H9 (cell line): ENCODE data around the gene AMH. TPM values are rescaled to one million over a fixed set of nuclear protein-coding genes. Genes with fewer than 3 reads are reported as not detected.

Experiments
- DNase-seq: peaks from one replicate; pipeline ENCODE4 v3.0.0-alpha.2; 2017
- H2AFZ ChIP-seq: one replicate; pipeline ENCODE4 v1.6.1; 2013; ENCODE audit warnings: mild to moderate bottlenecking, low read length, control low read depth, moderate library complexity
- H2AK5ac ChIP-seq: 2 replicates; pipeline ENCODE4 v1.6.1; 2013; ENCODE audit warnings: low read length, control low read depth, mixed read lengths; ENCODE audit not compliant: insufficient read length
- H2BK120ac ChIP-seq: one replicate; pipeline ENCODE4 v1.6.1; 2013; ENCODE audit warnings: low read depth, mild to moderate bottlenecking, low read length, control low read depth, inconsistent platforms; ENCODE audit not compliant: poor library complexity, severe bottlenecking
- H2BK12ac ChIP-seq: 2 replicates; pipeline ENCODE4 v1.6.1; 2013; ENCODE audit warnings: low read length, control low read depth, mixed read lengths, low read depth; ENCODE audit not compliant: insufficient read length
- H2BK15ac ChIP-seq: 2 replicates; pipeline ENCODE4 v1.6.1; 2013; ENCODE audit warnings: low read depth, low read length, control low read depth
- H2BK20ac ChIP-seq: one replicate; pipeline ENCODE4 v1.6.1; 2013; ENCODE audit warnings: low read depth, mild to moderate bottlenecking, low read length, control low read depth, inconsistent platforms; ENCODE audit not compliant: poor library complexity, severe bottlenecking
- H2BK5ac ChIP-seq: 2 replicates; pipeline ENCODE4 v1.6.1; 2013; ENCODE audit warnings: low read length, control low read depth, mixed read lengths; ENCODE audit not compliant: insufficient read length
- H3K14ac ChIP-seq: 2 replicates; pipeline ENCODE4 v1.6.1; 2013; ENCODE audit warnings: low read length, control low read depth; ENCODE audit not compliant: insufficient read depth
- H3K18ac ChIP-seq: 2 replicates; pipeline ENCODE4 v1.6.1; 2013; ENCODE audit warnings: low read depth, mild to moderate bottlenecking, mixed read lengths, low read length, control low read depth; ENCODE audit not compliant: insufficient read length
- H3K23ac ChIP-seq: 2 replicates; pipeline ENCODE4 v1.6.1; 2013; ENCODE audit warnings: low read length, control low read depth, mixed read lengths, low read depth; ENCODE audit not compliant: insufficient read length
- H3K23me2 ChIP-seq: 2 replicates; pipeline ENCODE4 v1.6.1; 2013; ENCODE audit warnings: low read depth, mild to moderate bottlenecking, mixed read lengths, low read length, control low read depth; ENCODE audit not compliant: insufficient read length, poor library complexity, severe bottlenecking
- H3K27ac ChIP-seq: 2 replicates; pipeline ENCODE4 v1.5.1; 2013; ENCODE audit warnings: low read length, control low read depth, mixed read lengths, low read depth; ENCODE audit not compliant: insufficient read length
- H3K27me3 ChIP-seq: 2 replicates; pipeline ENCODE4 v1.6.1; 2013; ENCODE audit warnings: low read length, control low read depth, inconsistent platforms; ENCODE audit not compliant: insufficient read depth
- H3K4ac ChIP-seq: 2 replicates; pipeline ENCODE4 v1.6.1; 2013; ENCODE audit warnings: low read depth, mild to moderate bottlenecking, control low read depth, inconsistent platforms, low read length, moderate library complexity
- H3K4me1 ChIP-seq: 2 replicates; pipeline ENCODE4 v1.6.1; 2013; ENCODE audit warnings: low read length, control low read depth, inconsistent platforms; ENCODE audit not compliant: insufficient read depth
- H3K4me2 ChIP-seq: 2 replicates; pipeline ENCODE4 v1.6.1; 2013; ENCODE audit warnings: low read length, control low read depth, mixed read lengths; ENCODE audit not compliant: insufficient read length, insufficient read depth
- H3K56ac ChIP-seq: 2 replicates; pipeline ENCODE4 v1.6.1; 2013; ENCODE audit warnings: low read depth, mild to moderate bottlenecking, mixed read lengths, low read length, control low read depth; ENCODE audit not compliant: insufficient read length
- H3K79me1 ChIP-seq: 2 replicates; pipeline ENCODE4 v1.6.1; 2013; ENCODE audit warnings: low read depth, mild to moderate bottlenecking, moderate library complexity, low read length, control low read depth, inconsistent platforms; ENCODE audit not compliant: insufficient read depth, poor library complexity, severe bottlenecking
- H3K79me2 ChIP-seq: 2 replicates; pipeline ENCODE4 v1.6.1; 2013; ENCODE audit warnings: low read length, control low read depth, inconsistent platforms; ENCODE audit not compliant: insufficient read depth
- H3K9ac ChIP-seq: 2 replicates; pipeline ENCODE4 v1.6.1; 2013; ENCODE audit warnings: low read length, control low read depth, mixed read lengths; ENCODE audit not compliant: insufficient read length; ENCODE audit errors: extremely low read depth
- H3K9me3 ChIP-seq: one replicate; pipeline ENCODE4 v1.6.1; 2013; ENCODE audit warnings: low read depth, low read length, inconsistent platforms; ENCODE audit not compliant: control insufficient read depth
- H3T11ph ChIP-seq: one replicate; pipeline ENCODE4 v1.6.1; 2013; ENCODE audit warnings: mild to moderate bottlenecking, low read length, control low read depth, inconsistent platforms
- H4K20me1 ChIP-seq: one replicate; pipeline ENCODE4 v1.6.1; 2013; ENCODE audit not compliant: control insufficient read depth, insufficient read length, insufficient read depth
- H4K5ac ChIP-seq: 2 replicates; pipeline ENCODE4 v1.6.1; 2013; ENCODE audit warnings: low read depth, mild to moderate bottlenecking, mixed read lengths, low read length, control low read depth; ENCODE audit not compliant: insufficient read length
- H4K8ac ChIP-seq: replicated peaks from 2 replicates; pipeline ENCODE4 v1.6.1; 2013; ENCODE audit warnings: low read length, control low read depth, mixed read lengths, low read depth; ENCODE audit not compliant: insufficient read length
- H4K91ac ChIP-seq: 2 replicates; pipeline ENCODE4 v1.6.1; 2013; ENCODE audit warnings: low read depth, mild to moderate bottlenecking, moderate library complexity, mixed read lengths, low read length, control low read depth; ENCODE audit not compliant: insufficient read length
- H3K27ac Mint-ChIP-seq, 3 experiments: 2 replicates in 2 of 3; 3 replicates in 1 of 3; pipeline ENCODE4 v1.8.0; 2020 to 2021; ENCODE audit warnings: mixed read lengths in 3 of 3, mild to moderate bottlenecking in 1 of 3, moderate library complexity in 1 of 3
- H3K27me3 Mint-ChIP-seq: 2 replicates; pipeline ENCODE4 v1.8.0; 2021; ENCODE audit warnings: low read depth, mild to moderate bottlenecking, moderate library complexity, mixed read lengths
- H3K36me3 Mint-ChIP-seq, 3 experiments: 2 replicates in 2 of 3; 3 replicates in 1 of 3; pipeline ENCODE4 v1.8.0; 2020 to 2021; ENCODE audit warnings: low read depth in 3 of 3, mixed read lengths in 3 of 3; ENCODE audit not compliant: insufficient read depth in 1 of 3
- H3K4me1 Mint-ChIP-seq, 2 experiments: 2 replicates each; pipeline ENCODE4 v1.8.0; 2020; ENCODE audit warnings: mixed read lengths in 2 of 2
- H3K4me3 Mint-ChIP-seq, 2 experiments: 2 replicates in 1 of 2; 3 replicates in 1 of 2; pipeline ENCODE4 v1.8.0; 2020 to 2021; ENCODE audit warnings: mild to moderate bottlenecking in 2 of 2, mixed read lengths in 2 of 2, moderate library complexity in 1 of 2
- H3K9me3 Mint-ChIP-seq, 2 experiments: 2 replicates in 1 of 2; 3 replicates in 1 of 2; pipeline ENCODE4 v1.8.0; 2020; ENCODE audit warnings: mild to moderate bottlenecking in 2 of 2, mixed read lengths in 2 of 2, moderate library complexity in 1 of 2
- CTCF ChIP-seq: fragments of 200-600 bp; sonication (generic); conservative IDR thresholded peaks from 3 replicates; pipeline ENCODE4 v1.8.0; 2021; ENCODE audit warnings: antibody characterized with exemption, mild to moderate bottlenecking
- WGBS: extraction: QIAGEN DNeasy Blood & Tissue Kit; methylation state at CpG from one replicate; pipeline ENCODE4 v1.1.7; 2013; ENCODE audit warnings: missing lambda C conversion rate, low lambda C conversion rate, mixed read lengths; ENCODE audit not compliant: insufficient read length; ENCODE audit errors: extremely low coverage; 5-methylcytosine and 5-hydroxymethylcytosine counted together
- total RNA-seq: library from RNA; stranded (reverse); gene quantifications from 2 replicates; pipeline ENCODE4 v1.2.1, GENCODE V29; 2021

Gene AMH
- total RNA-seq, 1 experiment from 2014 or later: 70.7 TPM

- no peaks in the 10 kb centered on the region for H3K4me1 Mint-ChIP-seq
- no peaks in the 10 kb centered on the region for H3K9me3 ChIP-seq
- H2BK120ac ChIP-seq: no peak overlapping the region
- H3K27ac ChIP-seq: no peak overlapping the region
- no peak overlapping the region for H4K5ac ChIP-seq
- no peak overlapping the region for H2AFZ ChIP-seq
- H2BK15ac ChIP-seq: no peak overlapping the region
- no peak overlapping the region for H3K4ac ChIP-seq
- DNase-seq: no peak
- no peaks in the 10 kb centered on the region for H3K79me1 ChIP-seq
- H2AK5ac ChIP-seq: no peak overlapping the region
- H3K18ac ChIP-seq: peak overlapping the region; percentile 45
- H3T11ph ChIP-seq: no peak overlapping the region
- H3K14ac ChIP-seq: no peak overlapping the region
- no peaks in the 10 kb centered on the region for H3K9me3 Mint-ChIP-seq
- H2BK12ac ChIP-seq: no peak overlapping the region
- peaks cover 32 to 65% (median 59%) of the 10 kb centered on the region in 3 experiments; a peak in 6 of 7 replicates for H3K36me3 Mint-ChIP-seq
- no peaks in the 10 kb centered on the region for H3K27me3 ChIP-seq
- H3K4me1 ChIP-seq: no peaks in the 10 kb centered on the region
- no peaks in the 10 kb centered on the region; the same call in 1 of the 2 replicates for H3K27me3 Mint-ChIP-seq
- H4K8ac ChIP-seq: no peak overlapping the region
- WGBS: no CpG with 5 or more reads among the region's 21 CpGs
- H2BK5ac ChIP-seq: no peak overlapping the region
- no peak overlapping the region for H2BK20ac ChIP-seq
- no peak overlapping the region for H3K9ac ChIP-seq
- no peak overlapping the region for H3K4me2 ChIP-seq
- no peak overlapping the region for H3K56ac ChIP-seq
- no peaks in the 10 kb centered on the region for H3K79me2 ChIP-seq
- no peak overlapping the region for H3K23ac ChIP-seq
- no peaks in the 10 kb centered on the region for H4K20me1 ChIP-seq
- H3K4me3 Mint-ChIP-seq: no peak overlapping the region; a peak in 1 of 5 replicates
- no peak overlapping the region for H4K91ac ChIP-seq
- no peak for TF ChIP-seq CTCF
- peak overlapping the region in 1 of 3 experiments; percentile 70; a peak in 3 of 7 replicates for H3K27ac Mint-ChIP-seq
- H3K23me2 ChIP-seq: no peaks in the 10 kb centered on the region
These were observed 36.0 kb upstream of the AMH start for GRCh38 chr19:2212861-2213711.
